NCI-H1105 treated with DMSO at 0.1 percent for 48 hours (cell line): ENCODE results near the gene C2CD4B.

Source experiments
- DNase-seq: peaks from one replicate; lab custom pipeline; 2025; lab: John Stamatoyannopoulos, UW

The C2CD4B gene

GRCh38 chr15:62118520-62119226 lies 46.4 kb downstream of the C2CD4B start:
- no peak for DNase-seq

DNA sequence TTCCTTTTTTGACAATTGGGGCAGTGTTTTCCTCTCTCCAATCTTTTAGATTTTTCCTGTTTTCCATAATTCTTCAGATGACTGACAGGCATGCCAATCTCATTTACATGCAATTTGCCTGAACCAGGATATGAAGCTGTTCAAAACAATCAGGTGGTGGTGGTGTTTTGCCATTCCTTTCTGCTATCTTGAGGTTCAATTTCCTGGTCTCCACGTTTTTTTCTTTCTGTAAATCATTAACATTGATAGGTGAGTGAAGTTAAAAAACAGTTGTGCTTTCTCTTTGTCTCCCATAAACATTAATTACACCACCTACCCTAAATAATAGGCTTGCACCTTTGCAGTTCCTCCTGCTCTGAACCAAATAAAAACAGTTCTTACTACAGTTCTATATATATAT lies 49.2 kb downstream of the C2CD4B start:
- no peak for DNase-seq
